Measurements from ENCODE around the gene WFDC5. TPM values are rescaled to one million over a fixed set of nuclear protein-coding genes. Genes with fewer than 3 reads are reported as not detected.
A peak's percentile ranks its signal among the peaks of the same experiment; 100 is the strongest.
"Not testable (repeated sequence)": the region's sequence is repeated elsewhere in the genome, so short reads cannot be mapped to it uniquely, and the experiment has no call there.

The WFDC5 gene, protein sequence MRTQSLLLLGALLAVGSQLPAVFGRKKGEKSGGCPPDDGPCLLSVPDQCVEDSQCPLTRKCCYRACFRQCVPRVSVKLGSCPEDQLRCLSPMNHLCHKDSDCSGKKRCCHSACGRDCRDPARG
- not detected for polyA plus RNA-seq (ENCODE audit: insufficient read length)
- long read RNA-seq, donor 1: 0 reads
- long read RNA-seq, donor 2: 0 reads
- long read RNA-seq, donor 3: 0 reads
- long read RNA-seq, donor 4: 0 reads
- long read RNA-seq, donor 5: 0 reads
- long read RNA-seq, donor 6: 0 reads
- long read RNA-seq, donor 7: 0 reads
- long read RNA-seq, donor 8: 0 reads

DNA sequence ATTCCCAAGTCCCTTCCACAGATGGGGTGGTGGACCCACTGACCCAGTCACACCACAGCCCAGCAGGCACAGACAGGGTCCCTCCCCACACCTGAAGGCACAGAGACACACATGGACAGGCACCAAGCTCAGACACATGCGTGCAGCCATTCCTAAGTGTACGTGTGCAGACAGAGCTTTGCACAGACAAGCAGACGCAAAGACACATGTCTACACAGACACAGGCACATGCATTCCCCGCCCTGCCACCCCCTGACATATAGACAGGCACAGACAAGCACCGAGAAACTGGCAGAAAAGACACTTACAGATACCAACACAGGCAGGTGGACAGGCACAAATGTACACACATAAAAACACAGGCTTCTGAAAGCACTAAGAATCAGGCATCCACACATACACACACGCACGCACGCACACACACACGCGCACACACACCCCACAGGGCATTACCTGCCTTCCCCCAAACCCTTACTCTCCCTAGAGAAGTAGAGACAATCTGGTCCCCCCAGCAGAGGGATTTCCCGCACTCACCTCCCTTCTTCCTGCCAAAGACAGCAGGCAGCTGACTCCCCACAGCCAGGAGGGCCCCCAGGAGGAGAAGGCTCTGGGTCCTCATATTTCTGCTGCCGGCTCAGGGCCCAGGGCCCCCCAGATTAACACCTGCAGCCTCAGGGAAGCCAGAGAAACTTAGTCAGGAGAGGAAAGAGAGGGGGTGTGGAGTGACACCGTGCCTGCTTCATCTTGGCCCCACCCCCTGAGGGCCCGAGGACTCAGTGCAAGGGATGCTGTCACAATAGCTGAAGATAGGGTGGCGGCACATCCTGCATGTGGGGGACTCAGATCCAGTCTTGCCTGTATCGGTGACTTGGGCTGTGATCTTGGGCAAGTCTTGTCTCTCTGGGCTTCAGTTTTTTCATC, at the start of gene WFDC5:
Gene WFDC5 (minus strand): TSS at position 710 of the 921 bp plus-strand sequence. CDS start 91 bp downstream, at position 619.
- DNase-seq: no peak

DNA sequence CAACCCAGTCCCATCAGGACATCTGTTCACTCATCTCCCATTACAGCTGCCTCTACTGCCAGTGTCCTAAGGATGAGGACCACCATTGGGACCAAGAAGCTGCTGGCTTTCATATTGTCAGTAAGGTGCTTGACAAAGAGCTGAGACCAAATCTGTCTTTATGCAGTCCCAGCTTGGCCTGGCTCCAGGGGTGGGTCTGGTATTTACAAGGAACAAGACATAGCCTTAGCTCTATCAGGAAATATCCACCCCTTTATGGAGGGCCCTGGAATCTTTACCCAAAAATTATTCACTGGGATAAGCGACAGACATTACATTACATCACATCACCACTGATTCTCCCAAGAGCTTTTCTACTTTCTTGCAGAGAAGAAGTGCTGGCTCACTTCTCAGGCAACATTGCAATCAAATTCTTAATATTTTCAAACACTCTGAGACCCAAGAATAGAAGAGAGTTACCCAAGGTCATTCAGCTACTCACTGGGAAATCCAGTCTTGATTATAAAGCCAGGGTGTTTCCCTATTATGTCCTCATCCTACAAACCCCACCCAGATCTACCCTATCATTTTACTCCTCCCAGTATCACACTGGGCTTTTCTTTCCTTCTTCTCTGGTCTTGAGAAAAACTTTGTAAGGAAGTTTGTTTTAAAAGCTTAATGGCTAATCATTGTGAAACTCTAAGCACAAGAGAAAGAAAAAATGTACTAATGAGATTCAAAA, 48.3 kb upstream of the WFDC5 start:
- no peak for DNase-seq

DNA sequence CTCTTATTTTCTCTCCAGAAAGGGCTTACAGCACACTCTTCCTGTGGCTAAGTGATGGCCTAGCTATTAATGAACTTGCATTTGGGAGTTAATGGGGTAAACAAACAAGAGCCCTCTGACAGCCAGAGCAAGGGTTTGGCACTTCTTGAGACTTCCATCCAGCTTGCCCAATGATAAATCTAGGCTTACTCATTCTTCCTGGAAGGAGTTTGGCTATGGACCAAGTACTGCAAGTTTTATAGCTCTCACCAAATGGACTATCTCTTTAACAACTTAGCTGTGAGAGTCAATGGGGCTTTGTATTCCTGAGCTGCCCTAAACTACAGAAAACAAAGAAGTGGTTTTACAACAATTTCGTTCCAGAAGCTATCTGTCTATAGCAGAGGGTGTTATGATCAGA, 43.0 kb upstream of the WFDC5 start:
- no peak for DNase-seq

DNA sequence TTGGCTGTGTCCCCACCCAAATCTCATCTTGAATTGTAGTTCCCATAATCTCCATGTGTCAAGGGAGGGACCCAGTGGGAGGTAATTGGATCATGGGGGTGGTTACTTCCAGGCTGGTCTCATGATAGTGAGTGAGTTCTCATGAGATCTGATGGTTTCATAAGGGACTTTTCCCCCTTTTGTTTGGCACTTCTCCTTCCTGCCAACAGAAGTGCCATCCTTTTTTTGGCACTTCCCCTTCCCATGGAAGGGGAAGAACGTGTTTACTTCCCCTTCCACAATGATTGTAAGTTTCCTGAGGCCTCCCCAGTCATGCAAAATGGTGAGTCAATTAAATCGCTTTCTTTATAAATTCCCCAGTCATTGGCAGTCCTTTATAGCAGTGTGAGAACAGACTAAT, 41.7 kb upstream of the WFDC5 start:
- DNase-seq: no peak

DNA sequence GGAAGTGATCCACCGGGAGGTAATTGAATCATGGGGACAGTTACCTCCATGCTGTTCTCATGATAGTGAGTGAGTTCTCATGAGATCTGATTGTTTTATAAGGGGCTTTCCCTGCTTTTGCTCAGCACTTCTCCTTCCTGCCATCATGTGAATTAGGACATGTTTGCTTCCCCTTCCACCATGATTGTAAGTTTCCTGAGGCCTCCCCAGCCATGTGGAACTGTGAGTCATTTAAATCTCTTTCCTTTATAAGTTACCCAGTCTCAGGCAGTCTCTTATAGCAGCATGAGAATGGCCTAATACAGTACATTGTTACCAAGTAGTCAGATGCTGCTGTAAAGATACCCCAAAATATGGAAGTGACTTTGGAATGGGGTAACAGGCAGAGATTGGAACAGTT, 39.8 kb upstream of the WFDC5 start:
- DNase-seq: not testable (repeated sequence)

DNA sequence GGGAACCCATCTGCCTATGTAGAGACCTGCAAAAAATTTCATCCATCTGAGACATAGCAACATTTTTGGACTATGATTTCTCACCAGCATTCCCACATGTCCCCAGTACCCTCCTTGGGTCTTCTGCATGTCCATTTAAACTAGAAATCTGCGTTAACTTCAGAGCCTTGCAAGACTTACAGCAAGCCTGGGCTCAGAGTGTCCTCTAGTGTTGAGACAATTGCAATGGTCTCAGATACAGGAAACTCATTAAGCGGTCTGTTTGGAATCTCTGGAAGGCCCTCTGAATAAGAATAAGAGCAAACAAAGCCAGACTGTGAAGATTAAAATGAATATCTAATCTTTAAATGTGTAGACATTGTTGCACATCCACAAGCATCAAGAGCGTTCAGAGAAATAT, 39.2 kb upstream of the WFDC5 start:
- DNase-seq: no peak

DNA sequence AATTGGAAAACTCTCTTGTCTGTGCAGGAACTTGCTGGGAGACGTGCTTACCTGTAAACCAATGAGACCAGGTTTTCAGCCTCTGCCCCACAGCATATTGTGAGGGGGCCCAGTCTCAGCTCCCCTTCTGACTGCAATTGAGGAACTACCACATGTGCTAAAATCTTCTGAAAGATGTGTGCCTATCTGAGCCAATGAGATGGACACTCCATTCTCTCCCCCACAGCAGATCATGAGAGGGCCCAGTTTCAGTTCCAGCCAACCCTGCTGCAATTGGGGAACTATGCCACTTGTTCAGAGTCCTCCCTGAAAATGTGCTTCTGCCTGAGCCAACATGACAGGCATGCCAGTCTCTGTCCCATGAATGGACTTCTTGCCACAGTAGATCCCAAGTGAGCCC, 38.8 kb upstream of the WFDC5 start:
- no peak for DNase-seq

DNA sequence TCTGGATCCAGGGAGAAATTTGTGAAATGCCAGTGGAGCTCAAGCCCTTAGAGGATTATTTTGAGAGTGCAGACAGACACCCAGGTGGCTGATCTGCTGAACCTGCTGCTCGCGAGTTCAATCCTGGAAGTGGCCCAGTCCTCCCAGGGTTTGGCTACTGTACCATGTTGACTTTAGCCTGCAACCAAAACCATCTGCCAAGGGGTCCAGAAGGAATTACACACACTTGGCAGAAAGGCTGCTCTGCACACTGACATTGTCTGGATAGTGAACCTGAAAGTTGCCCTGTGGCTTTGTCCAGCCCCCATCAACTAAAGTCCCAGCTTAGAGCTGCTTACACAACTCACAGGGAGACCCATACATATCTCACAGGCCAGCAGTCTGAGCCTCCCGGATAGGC, 38.2 kb upstream of the WFDC5 start:
- no peak for DNase-seq

DNA sequence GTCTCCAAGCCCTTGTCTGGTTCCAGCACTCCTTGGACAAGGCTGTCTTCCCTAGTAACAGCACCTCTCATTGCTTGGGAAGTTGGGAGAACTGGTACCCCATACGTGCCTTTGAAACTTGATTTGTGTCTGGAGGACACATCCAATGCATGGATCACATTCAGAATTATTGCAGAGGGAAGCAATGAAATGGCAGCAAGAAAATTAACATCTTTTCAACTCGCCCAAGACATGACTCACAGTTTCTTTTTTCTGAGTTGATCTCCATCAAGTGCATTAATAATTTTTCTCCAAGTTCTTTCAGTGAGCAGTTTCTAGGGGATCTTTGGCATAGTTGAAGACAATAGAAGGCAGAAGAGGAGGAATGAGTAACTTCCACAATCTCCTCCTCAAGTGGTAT, 37.4 kb upstream of the WFDC5 start:
- no peak for DNase-seq

DNA sequence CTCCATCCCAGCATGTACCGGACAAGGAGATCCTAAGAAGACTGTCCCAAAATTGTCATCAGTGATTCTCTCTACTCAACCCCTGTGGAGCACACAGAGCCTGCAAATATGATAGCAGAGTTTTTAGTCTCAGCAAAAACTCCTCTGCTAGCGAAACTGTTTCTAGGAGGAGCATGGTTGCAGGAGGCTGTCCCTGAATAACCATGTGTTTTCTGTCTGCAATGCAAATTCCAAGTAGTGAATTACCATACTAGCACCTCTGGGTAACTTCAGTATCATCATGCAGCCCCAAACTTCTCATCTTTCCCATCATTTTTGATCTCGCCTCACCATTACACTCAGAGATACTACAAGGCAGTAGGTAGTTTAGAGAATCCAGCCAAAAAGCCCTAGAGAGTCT, 34.1 kb upstream of the WFDC5 start:
- no peak for DNase-seq

DNA sequence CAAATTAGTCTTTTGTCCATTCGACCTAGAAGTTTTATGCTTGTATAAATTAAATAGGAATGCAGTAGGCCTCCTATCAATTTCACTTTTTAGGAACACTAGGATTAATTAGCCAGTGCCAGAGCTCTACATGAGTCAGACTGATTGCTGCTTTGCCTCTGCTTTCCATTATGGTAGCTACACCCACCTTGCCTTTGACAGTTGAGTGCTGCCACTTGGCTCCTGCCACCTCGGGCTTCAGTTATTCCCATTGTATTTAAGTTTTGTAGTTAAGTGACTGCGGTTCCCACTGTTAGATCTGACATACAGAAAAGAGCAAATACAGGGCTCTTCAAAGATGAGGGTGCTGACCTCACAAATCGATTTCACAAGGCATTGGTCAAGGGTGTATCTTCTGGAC, 25.9 kb upstream of the WFDC5 start:
- DNase-seq: no peak

DNA sequence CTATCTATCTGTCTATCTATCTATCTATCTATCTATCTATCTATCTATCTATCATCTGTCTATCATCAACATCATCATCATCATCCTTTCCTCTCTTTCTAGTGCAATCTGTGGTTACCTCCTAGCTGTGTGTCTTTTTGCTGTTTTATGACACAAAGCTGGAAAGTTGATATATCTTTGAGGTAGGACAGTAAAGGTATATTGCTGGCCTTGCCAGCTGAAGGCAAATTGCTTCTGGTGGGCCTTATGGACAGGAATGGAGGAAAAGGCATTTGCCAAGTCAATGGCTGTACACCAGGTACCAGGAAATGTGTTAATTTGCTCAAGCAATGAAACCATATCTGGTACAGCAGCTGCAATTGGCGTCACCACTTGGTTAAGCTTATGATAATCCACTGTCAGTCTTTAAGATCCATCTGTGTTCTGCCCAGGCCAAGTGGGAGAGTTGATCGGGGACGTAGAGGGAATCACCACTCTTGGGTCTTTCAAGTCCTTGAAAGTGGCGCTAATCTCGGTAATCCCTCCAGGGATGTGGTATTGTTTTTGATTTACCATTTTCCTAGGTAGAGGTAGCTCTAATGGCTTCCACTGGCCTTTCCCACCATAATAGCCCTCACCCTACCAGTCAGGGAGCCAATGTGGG, 24.9 kb upstream of the WFDC5 start:
- DNase-seq: not testable (repeated sequence)

DNA sequence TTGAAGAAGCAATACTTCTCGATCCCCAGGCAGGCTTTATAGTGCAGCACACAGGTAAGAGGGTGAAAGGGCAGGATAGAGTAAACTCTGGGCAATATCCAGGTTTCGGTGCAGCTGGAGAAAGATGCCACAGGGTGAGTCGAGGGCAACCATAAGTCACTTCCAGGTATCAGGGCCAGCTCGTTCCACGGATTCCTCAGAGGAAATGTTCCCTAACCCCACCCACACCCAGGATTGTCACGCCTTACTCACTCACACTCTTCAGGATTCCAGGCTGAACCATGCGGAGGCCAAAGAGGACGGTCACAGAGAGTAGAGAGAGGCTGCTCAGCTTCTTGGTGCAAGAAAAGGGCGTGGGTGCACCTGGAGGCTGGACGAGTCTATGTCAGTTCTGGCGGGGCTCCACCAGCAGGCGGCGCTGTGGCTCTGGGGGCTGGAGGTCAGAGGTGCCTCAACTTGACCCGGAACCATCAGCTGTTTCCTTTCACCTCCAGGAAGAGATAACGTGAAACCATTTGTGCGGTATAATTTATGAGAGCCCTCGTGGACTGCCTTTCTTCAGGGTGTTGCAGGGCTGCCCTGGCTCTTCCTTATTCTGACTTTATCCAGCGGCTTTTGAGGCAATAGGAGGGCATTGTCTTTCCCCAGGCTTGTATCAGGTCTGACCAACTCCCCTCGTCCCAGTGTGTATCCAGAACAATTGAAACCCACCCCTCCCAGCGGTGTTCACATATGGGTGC, 23.8 kb upstream of the WFDC5 start:
- DNase-seq: no peak

DNA sequence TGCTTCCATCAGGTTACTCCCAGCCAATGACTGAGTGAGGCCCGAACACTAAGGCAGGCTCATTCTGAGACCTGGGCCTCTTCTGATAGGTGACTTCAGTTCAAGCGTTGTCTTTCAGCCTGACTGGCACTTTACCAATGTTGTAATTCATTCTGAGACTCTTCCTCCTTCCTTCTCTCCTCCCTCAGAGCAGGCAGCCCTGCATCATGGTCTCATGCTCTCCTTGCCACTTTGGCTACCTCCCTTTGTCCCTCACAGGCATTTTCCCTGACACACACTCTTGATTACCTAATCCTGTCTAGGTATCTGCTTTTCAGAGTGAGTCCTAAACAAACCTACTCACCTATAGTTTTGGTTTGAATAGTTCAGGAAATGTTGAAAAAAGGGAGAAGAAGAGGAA, 21.9 kb upstream of the WFDC5 start:
- no peak for DNase-seq

DNA sequence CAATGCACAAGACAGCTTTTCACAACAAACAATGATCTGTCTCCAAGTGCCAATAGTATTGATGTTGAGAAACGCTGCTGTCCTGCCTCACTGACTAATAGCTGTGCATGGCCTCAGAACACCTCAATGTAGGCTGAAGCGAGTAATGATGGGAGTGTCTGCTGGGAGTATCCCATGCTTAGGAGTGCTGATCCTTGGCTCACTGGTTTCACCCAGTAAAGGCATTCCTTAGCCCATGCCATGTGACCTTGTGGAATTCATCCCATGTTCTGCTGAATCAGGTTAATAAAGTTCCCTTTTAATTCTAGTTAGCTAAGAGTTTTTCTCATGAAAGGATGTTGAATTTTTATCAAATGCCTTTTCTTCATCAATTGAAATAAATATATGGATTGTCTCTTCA, 13.1 kb upstream of the WFDC5 start:
- DNase-seq: peak; percentile 6

DNA sequence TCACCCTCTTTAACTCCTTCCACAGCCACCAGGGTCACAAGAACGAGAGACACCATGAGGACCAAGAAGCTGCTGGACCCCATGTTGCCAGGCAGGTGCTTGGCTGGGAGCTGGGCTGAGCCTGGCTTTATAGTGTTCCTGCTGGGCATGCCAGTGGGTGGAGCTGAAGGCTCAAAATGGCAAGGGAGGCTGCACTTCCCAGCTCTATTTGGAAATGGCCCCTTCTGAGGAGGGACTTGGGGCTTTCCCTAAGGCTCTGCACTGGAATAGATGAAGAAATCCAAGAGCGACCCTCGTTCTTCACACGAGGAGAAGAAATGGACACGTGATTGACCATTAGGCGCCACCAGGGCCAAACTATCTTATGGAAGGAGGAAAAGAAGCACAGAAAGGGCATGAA, 9.4 kb upstream of the WFDC5 start, which contains the start of gene WFDC12:
Gene WFDC12 (minus strand): TSS at position 101 of the 400 bp plus-strand sequence. CDS start 18 bp downstream, at position 83.
- no peak for DNase-seq

DNA sequence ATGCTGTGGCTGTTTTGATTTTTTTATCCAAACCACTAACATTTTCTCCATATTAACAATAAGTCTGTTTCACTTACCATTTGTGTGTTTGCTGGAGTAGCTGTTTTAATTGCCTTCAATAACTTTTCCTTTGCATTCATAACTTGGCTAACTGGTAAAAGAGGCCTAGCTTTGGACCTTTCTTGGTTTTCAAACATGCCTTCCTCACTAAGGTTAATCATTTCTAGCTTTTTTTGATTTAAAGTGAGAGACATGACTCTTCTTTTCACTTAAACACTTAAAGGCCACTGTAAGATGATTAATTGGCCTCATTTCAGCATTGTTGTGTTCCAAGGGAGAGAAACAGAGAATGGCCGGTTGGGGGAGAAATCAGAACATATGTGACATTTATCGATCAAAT, 6.4 kb upstream of the WFDC5 start:
- DNase-seq: no peak

DNA sequence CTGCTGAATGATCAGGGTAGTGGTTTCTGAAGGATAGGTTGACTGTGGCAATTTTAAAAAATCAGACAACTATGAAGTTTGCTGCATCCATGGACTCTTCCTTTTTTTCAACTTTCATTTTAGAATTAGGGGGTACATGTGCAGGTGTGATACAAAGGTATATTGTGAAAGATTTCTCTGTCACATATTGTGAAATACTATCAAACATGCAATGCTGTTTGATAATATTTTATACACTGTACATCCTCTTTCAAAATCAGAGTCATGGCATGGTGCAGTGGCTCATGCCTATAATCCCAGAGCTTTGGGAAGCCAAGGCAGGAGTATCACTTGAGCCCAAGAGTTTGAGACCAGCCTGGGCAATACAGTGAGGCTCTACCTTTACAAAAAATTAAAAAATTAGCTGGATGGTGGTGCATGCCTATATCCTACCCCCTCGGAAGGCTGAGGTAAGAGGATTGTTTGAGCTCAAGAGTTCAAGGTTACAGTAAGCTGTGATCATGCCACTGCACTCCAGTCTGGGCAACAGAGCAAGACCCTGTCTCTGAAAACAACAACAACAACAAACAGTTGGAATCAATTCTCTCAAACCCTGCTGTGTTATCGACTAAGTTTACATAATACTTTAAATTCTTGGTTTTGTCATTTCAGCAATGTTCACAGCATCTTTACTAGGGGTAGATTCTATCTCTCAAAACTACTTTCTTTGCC, 4.7 kb upstream of the WFDC5 start:
- DNase-seq: no peak

DNA sequence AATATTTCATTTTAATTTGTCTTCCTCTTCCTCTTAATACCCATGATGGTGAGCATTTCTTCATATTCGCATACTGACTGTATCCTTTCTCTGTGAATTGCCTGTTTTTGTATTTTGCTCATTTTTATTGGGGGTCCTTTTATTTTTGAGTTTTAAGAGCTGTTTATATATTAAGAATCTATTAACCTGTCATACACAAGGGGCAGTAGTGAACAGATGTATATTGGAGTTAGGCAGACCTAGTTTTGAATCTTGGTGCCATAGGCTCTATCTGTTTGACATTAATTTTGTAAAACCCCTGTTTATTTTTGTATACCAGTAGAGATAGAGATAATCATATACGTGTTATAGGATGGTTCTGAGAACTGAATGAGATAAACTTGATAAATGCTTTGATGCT, 3.1 kb upstream of the WFDC5 start:
- DNase-seq: no peak

DNA sequence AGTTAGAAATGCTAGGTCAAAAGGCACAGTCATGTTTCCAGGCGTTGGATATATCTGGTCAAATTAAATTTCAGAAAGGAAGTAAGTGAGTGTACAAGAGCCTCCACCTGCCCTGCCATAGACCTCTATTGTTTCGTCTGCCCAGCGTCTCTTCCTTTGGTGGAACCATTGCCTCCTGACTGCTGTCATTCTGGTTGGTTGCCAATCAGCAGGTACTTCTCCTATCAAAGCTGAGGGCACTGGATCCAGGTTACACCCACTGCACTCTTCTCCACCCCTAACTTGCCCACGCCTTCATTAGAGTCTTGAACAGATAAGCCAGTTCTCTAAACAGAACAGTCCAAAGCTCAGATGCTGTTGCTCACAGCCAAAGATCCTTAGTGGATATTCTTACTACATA, 2.6 kb upstream of the WFDC5 start:
- DNase-seq: no peak

DNA sequence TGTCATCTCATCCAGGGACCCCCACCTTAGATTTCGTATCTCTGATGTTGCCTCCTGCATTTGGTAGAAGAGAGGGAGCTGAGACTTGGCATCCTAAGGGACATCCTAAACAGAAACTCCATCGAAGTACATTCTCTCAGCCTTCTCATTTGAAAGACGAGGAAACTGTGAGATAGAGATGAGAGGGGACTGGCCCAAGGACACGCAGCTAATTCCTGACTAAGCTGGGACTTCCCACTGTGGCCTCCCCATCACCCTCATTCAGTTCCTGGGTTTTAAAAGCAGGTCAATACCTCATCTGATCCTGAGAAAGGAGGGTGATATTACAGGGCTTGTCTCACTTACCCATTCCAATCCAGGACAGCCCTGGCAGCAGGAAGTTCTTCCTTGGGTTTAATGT, 855 bp upstream of the WFDC5 start:
- no peak for DNase-seq

All from left kidney (tissue), 8 donors.